ENCODE data around the gene NRF1.
"Not testable (repeated sequence)": the region's sequence is repeated elsewhere in the genome, so short reads cannot be mapped to it uniquely, and the experiment has no call there.

NRF1 gene

GRCh38 chr7:129617652-129618051 is 6.1 kb downstream of the NRF1 start:
- no peak for TF ChIP-seq CTCF (IDR thresholded peaks at IDR 0.05; ENCODE audit: insufficient read depth, missing control alignments)
- FAIRE-seq (no peak), DNase-seq (ENCODE audit: insufficient read length, low spot score) (no peak)

- DNase-seq (ENCODE audit: insufficient read length, low spot score) (no peak), FAIRE-seq (no peak)
- TF ChIP-seq CTCF (IDR thresholded peaks at IDR 0.05; ENCODE audit: insufficient read depth, missing control alignments): no peak
Observed at GRCh38 chr7:129626896-129627295, 15.4 kb downstream of the NRF1 start.

GRCh38 chr7:129630341-129630740 is 18.8 kb downstream of the NRF1 start:
- DNase-seq (ENCODE audit: insufficient read length, low spot score) (no peak), FAIRE-seq (no peak)
- TF ChIP-seq CTCF (IDR thresholded peaks at IDR 0.05; ENCODE audit: insufficient read depth, missing control alignments): no peak

- DNase-seq (ENCODE audit: insufficient read length, low spot score) (no peak), FAIRE-seq (no peak)
- TF ChIP-seq CTCF (IDR thresholded peaks at IDR 0.05; ENCODE audit: insufficient read depth, missing control alignments): no peak
Observed at GRCh38 chr7:129634361-129635034, 23.0 kb downstream of the NRF1 start.

GRCh38 chr7:129635300-129636029 is 23.9 kb downstream of the NRF1 start:
- peak; percentile 25 for DNase-seq (ENCODE audit: insufficient read length, low spot score)

GRCh38 chr7:129636030-129636550 is 24.6 kb downstream of the NRF1 start:
- DNase-seq (ENCODE audit: insufficient read length, low spot score); FAIRE-seq: not testable (repeated sequence)

More at GRCh38 chr7:129635300-129636029, 23.9 kb downstream of the NRF1 start:
- FAIRE-seq: peak; percentile 32
- TF ChIP-seq CTCF (IDR thresholded peaks at IDR 0.05; ENCODE audit: insufficient read depth, missing control alignments): peak; percentile 66

- no peak for TF ChIP-seq CTCF (IDR thresholded peaks at IDR 0.05; ENCODE audit: insufficient read depth, missing control alignments)
- FAIRE-seq (no peak), DNase-seq (ENCODE audit: insufficient read length, low spot score) (no peak)
Observed at GRCh38 chr7:129636641-129637040, 25.1 kb downstream of the NRF1 start.
